Breast epithelium (tissue), 4 donors: ENCODE measurements around the gene CORO7. TPM values are rescaled to one million over a fixed set of nuclear protein-coding genes. Genes with fewer than 3 reads are reported as not detected.

Experiments
- DNase-seq, 2 donors: peaks; one replicate each; pipeline ENCODE4 v3.0.0-alpha.2; 2019; ENCODE audit warnings: low spot score in 2 of 2
- H3K27ac ChIP-seq, 2 donors: fragments of 200-600 bp; sonication (generic) in 1 of 2; one replicate each; pipeline ENCODE4 v1.5.1; 2016 to 2019; ENCODE audit warnings: mild to moderate bottlenecking in 1 of 2
- H3K27me3 ChIP-seq, 2 donors: fragments of 200-600 bp; sonication (generic) in 1 of 2; one replicate each; pipeline versions ENCODE4 v1.5.1 to v1.6.0; 2017 to 2019; ENCODE audit warnings: control low read depth in 1 of 2, mild to moderate bottlenecking in 1 of 2
- H3K36me3 ChIP-seq: fragments of 200-600 bp; one replicate; pipeline ENCODE4 v1.5.1; 2019
- H3K4me1 ChIP-seq, 2 donors: fragments of 200-600 bp; sonication (generic); one replicate each; pipeline ENCODE4 v1.5.1; 2016 to 2019; ENCODE audit warnings: control low read depth in 1 of 2
- H3K4me3 ChIP-seq, 3 donors: fragments of 200-600 bp; sonication (generic); 1 replicate in 2 of 3; 2 replicates in 1 of 3; pipeline ENCODE4 v1.5.1; 2016 to 2019; ENCODE audit warnings: mild to moderate bottlenecking in 3 of 3, moderate library complexity in 2 of 3
- H3K9me3 ChIP-seq, 2 donors: fragments of 200-600 bp; sonication (generic) in 1 of 2; one replicate each; pipeline ENCODE4 v1.5.1; 2016 to 2019; ENCODE audit warnings: control low read depth in 1 of 2
- CTCF ChIP-seq, 3 donors: fragments of 450-650 bp; IDR thresholded peaks; one replicate each; pipeline ENCODE4 v1.5.1; 2016 to 2017; ENCODE audit warnings: antibody characterized with exemption in 3 of 3, mild to moderate bottlenecking in 3 of 3, moderate library complexity in 3 of 3
- POLR2A ChIP-seq: fragments of 450-650 bp; IDR thresholded peaks from one replicate; pipeline ENCODE4 v1.6.1; 2016; ENCODE audit warnings: antibody characterized with exemption, mild to moderate bottlenecking, moderate library complexity
- POLR2AphosphoS5 ChIP-seq, 3 donors: sonication (generic); formaldehyde crosslinking; IDR thresholded peaks; one replicate each; pipeline ENCODE4 v1.6.1; 2017; ENCODE audit warnings: antibody characterized with exemption in 3 of 3
- intact Hi-C: fragments of 100-400 bp; cut with DNase I; formaldehyde crosslinking; loops from one replicate; pipeline ENCODE4 v1.15.1; 2023; ENCODE audit warnings: low total_unique reads
- total RNA-seq, 3 donors: library from RNA; depleted of rRNA; stranded (reverse); fragments of >200 nt; gene quantifications; one replicate each; pipeline ENCODE4 v1.1.0, GENCODE V29; 2016

CORO7 gene
- total RNA-seq, 3 donors from 2014 or later, result 19.7 to 25.9 (median 22.7) TPM

- TF ChIP-seq POLR2A, result no peak
- TF ChIP-seq CTCF (IDR thresholded peaks at IDR 0.05), result no peak
- TF ChIP-seq POLR2AphosphoS5 (IDR thresholded peaks at IDR 0.05), result no peak
- no peaks in the 10 kb centered on the region for H3K36me3 ChIP-seq
- no peaks in the 10 kb centered on the region for H3K27me3 ChIP-seq
- H3K27ac ChIP-seq, result no peak overlapping the region
- H3K4me1 ChIP-seq, result peaks cover 0 to under 1% of the 10 kb centered on the region in 2 donors
- H3K4me3 ChIP-seq, result no peak overlapping the region
- DNase-seq, result no peak
- H3K9me3 ChIP-seq, result no peaks in the 10 kb centered on the region
- intact Hi-C loops, result no loop called here
Measured at GRCh38 chr16:4419402-4419959, 3.1 kb upstream of the CORO7 start.

GRCh38 chr16:4415538-4416199, 727 bp downstream of the CORO7 start:
- H3K4me3 ChIP-seq, result peak overlapping the region; percentile 91 to 97 (median 96)
- no peaks in the 10 kb centered on the region for H3K9me3 ChIP-seq
- no peaks in the 10 kb centered on the region for H3K27me3 ChIP-seq
- intact Hi-C loops, result no loop called here
- H3K36me3 ChIP-seq, result no peaks in the 10 kb centered on the region
- H3K27ac ChIP-seq, result peak overlapping the region; percentile 71 to 78
- H3K4me1 ChIP-seq, result peaks cover 0 to 4% of the 10 kb centered on the region in 2 donors
- DNase-seq, result no peak
- TF ChIP-seq POLR2AphosphoS5 (IDR thresholded peaks at IDR 0.05) (no peak), POLR2A (no peak), CTCF (IDR thresholded peaks at IDR 0.05) (no peak)

GRCh38 chr16:4414187-4414917, 2.0 kb downstream of the CORO7 start:
- Histone ChIP-seq H3K27ac (no peak overlapping the region), H3K4me3 (no peak overlapping the region), H3K4me1 (peaks cover 0 to 4% of the 10 kb centered on the region in 2 donors), H3K36me3 (no peaks in the 10 kb centered on the region), H3K27me3 (no peaks in the 10 kb centered on the region), H3K9me3 (no peaks in the 10 kb centered on the region)
- no peak for TF ChIP-seq POLR2AphosphoS5 (IDR thresholded peaks at IDR 0.05)
- no peak for TF ChIP-seq POLR2A
- no peak for TF ChIP-seq CTCF (IDR thresholded peaks at IDR 0.05)
- DNase-seq, result no peak
- intact Hi-C loops, result no loop called here

GRCh38 chr16:4412854-4413253, 3.5 kb downstream of the CORO7 start:
- H3K9me3 ChIP-seq, result no peaks in the 10 kb centered on the region
- TF ChIP-seq POLR2A (no peak), CTCF (IDR thresholded peaks at IDR 0.05) (no peak), POLR2AphosphoS5 (IDR thresholded peaks at IDR 0.05) (no peak)
- H3K4me3 ChIP-seq, result no peak overlapping the region
- no peaks in the 10 kb centered on the region for H3K36me3 ChIP-seq
- no peaks in the 10 kb centered on the region for H3K27me3 ChIP-seq
- no peak overlapping the region for H3K27ac ChIP-seq
- no peak for DNase-seq
- H3K4me1 ChIP-seq, result peaks cover 0 to 4% of the 10 kb centered on the region in 2 donors
- intact Hi-C loops, result no loop called here

GRCh38 chr16:4412159-4412558, 4.2 kb downstream of the CORO7 start:
- Histone ChIP-seq H3K36me3 (no peaks in the 10 kb centered on the region), H3K27me3 (no peaks in the 10 kb centered on the region), H3K4me1 (peaks cover 0 to 4% of the 10 kb centered on the region in 2 donors), H3K4me3 (no peak overlapping the region), H3K27ac (peak overlapping the region in 1 of 2 donors; percentile 48), H3K9me3 (no peaks in the 10 kb centered on the region)
- intact Hi-C loops, result no loop called here
- TF ChIP-seq POLR2A (no peak), POLR2AphosphoS5 (IDR thresholded peaks at IDR 0.05) (no peak), CTCF (IDR thresholded peaks at IDR 0.05) (no peak)
- DNase-seq, result no peak
